Effector memory CD4-positive, alpha-beta T cell (primary cell): ENCODE measurements around the gene HNRNPC.

Experiments used
- DNase-seq, 3 donors: peaks; one replicate each; pipeline ENCODE4 v3.0.0-alpha.2; 2020
- H3K27ac ChIP-seq: 2 replicates; pipeline ENCODE4 v1.7.0; 2013; ENCODE audit warnings: mild to moderate bottlenecking, low read length, moderate library complexity; ENCODE audit not compliant: insufficient read depth, poor library complexity, severe bottlenecking
- H3K27me3 ChIP-seq: replicated peaks from 2 replicates; pipeline ENCODE4 v1.7.0; 2013; ENCODE audit warnings: mild to moderate bottlenecking, low read length; ENCODE audit not compliant: insufficient read depth, control insufficient read depth, poor library complexity, severe bottlenecking
- H3K36me3 ChIP-seq: 2 replicates; pipeline ENCODE4 v1.7.0; 2013; ENCODE audit warnings: mild to moderate bottlenecking, low read length, moderate library complexity; ENCODE audit not compliant: control insufficient read depth, insufficient read depth
- H3K4me1 ChIP-seq: 2 replicates; pipeline ENCODE4 v1.7.0; 2013; ENCODE audit warnings: low read length, mild to moderate bottlenecking; ENCODE audit not compliant: control insufficient read depth, insufficient read depth, poor library complexity, severe bottlenecking
- H3K4me3 ChIP-seq: 2 replicates; pipeline ENCODE4 v1.7.0; 2013; ENCODE audit warnings: low read length, low read depth, mild to moderate bottlenecking; ENCODE audit not compliant: insufficient read depth, poor library complexity, severe bottlenecking
- H3K9me3 ChIP-seq: 2 replicates; pipeline ENCODE4 v1.7.0; 2013; ENCODE audit warnings: mild to moderate bottlenecking, low read length, moderate library complexity; ENCODE audit not compliant: control insufficient read depth

Gene HNRNPC

GRCh38 chr14:21248739-21249411 is 20.4 kb downstream of the HNRNPC start:
- DNase-seq: no peak
- no peak overlapping the region for H3K27ac ChIP-seq
- no peaks in the 10 kb centered on the region for H3K9me3 ChIP-seq
- peaks cover 52% of the 10 kb centered on the region for H3K36me3 ChIP-seq
- no peak overlapping the region for H3K4me3 ChIP-seq
- H3K4me1 ChIP-seq: peaks cover 3% of the 10 kb centered on the region
- no peaks in the 10 kb centered on the region for H3K27me3 ChIP-seq

DNA sequence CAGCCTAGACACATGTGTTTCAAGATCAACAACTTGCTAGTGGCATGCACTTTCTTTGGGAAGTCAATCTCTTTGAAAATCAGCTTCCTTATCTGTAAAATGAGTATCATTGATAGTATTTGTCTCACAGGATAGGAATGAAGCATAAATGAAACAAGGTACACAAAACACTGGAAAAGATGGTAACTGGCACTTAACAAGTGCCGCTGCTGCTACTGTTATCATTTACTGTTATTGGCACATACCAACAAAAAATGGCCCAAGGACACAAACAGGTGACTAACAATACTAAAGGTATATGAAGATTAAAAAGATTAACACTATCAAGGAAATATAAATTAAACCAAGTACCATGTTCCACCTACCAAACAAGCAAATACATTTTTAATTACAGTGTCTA is 20.9 kb downstream of the HNRNPC start:
- Histone ChIP-seq H3K27ac (no peak overlapping the region), H3K36me3 (peaks cover 49% of the 10 kb centered on the region), H3K4me1 (peaks cover 2% of the 10 kb centered on the region), H3K9me3 (no peaks in the 10 kb centered on the region), H3K27me3 (no peaks in the 10 kb centered on the region), H3K4me3 (no peak overlapping the region)
- no peak for DNase-seq

GRCh38 chr14:21245813-21246212 is 23.4 kb downstream of the HNRNPC start:
- Histone ChIP-seq H3K27ac (no peak overlapping the region), H3K9me3 (no peaks in the 10 kb centered on the region), H3K36me3 (peaks cover 33% of the 10 kb centered on the region), H3K4me1 (peaks cover 5% of the 10 kb centered on the region), H3K27me3 (no peaks in the 10 kb centered on the region), H3K4me3 (no peak overlapping the region)
- no peak for DNase-seq

DNA sequence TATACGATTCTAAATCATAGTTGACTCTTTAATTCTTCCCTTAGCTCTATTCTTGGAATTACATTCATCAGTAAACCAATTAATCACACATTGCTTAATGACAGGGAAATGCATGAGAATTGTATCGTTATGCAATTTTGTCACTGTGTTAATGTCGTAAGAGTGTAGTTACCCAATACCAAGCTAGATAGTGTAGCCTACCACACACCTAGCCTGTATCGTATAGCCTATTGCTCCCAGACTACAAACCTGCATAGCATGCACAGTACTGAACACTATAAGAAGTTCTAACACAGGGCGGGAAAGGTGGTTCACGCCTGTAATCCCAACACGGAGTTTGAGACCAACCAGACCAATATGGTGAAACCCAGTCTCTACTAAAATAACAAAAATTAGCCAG is 24.7 kb downstream of the HNRNPC start:
- Histone ChIP-seq H3K27me3 (no peaks in the 10 kb centered on the region), H3K27ac (no peak overlapping the region), H3K4me1 (peaks cover 5% of the 10 kb centered on the region), H3K36me3 (peaks cover 27% of the 10 kb centered on the region), H3K9me3 (no peaks in the 10 kb centered on the region), H3K4me3 (no peak overlapping the region)
- DNase-seq: no peak

DNA sequence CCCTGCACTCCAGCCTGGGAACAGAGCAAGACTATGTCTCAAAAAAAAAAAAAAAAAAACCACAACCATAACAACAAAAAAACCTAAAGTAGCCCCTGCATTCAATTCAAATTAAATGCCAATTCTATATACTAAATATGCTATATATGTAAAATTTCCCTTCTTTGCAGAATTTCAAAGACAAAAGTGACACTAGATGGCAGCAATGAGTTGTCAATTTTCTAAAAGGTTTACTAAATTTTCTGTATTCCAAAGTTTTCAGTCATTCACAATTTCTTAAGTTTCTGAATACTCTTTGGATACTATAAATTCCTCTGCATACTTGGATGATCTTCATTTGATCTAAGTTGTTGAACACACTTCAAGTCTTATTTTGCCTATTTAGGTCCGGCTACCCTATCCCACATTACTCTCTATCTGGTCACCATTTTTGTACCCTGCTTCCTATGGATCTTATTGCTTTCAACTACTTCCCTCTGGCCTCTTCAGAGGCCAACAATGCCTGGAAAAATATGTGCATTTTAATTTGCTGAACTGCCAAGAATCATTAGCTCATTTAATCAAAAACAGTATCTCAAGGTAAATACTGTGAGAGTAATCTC is 27.9 kb downstream of the HNRNPC start:
- H3K9me3 ChIP-seq: no peaks in the 10 kb centered on the region
- H3K4me1 ChIP-seq: peaks cover 28% of the 10 kb centered on the region
- DNase-seq: no peak
- H3K4me3 ChIP-seq: no peak overlapping the region
- H3K36me3 ChIP-seq: peaks cover 17% of the 10 kb centered on the region
- no peaks in the 10 kb centered on the region for H3K27me3 ChIP-seq
- H3K27ac ChIP-seq: no peak overlapping the region

DNA sequence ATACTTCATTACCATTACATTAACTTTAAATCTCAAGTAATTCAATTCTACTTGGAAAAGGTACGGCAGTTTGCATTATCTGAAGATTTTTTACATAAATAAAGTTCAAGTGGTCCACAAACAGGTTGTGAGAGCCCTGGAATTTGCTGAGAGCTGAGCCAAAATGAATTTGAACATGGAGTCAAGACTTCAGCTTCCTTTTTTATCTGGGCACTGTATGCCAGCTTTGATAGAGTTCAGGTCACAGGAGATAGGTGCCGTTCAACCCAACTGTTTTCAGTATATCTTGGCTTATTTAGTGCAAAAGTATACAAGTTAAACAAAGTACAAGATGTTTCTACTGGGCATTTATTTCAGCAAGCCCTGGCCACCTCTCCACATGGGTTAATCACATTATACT is 28.8 kb downstream of the HNRNPC start:
- peaks cover 28% of the 10 kb centered on the region for H3K4me1 ChIP-seq
- H3K27me3 ChIP-seq: no peaks in the 10 kb centered on the region
- no peak overlapping the region for H3K4me3 ChIP-seq
- H3K9me3 ChIP-seq: no peaks in the 10 kb centered on the region
- DNase-seq: no peak
- no peak overlapping the region for H3K27ac ChIP-seq
- peaks cover 18% of the 10 kb centered on the region for H3K36me3 ChIP-seq

DNA sequence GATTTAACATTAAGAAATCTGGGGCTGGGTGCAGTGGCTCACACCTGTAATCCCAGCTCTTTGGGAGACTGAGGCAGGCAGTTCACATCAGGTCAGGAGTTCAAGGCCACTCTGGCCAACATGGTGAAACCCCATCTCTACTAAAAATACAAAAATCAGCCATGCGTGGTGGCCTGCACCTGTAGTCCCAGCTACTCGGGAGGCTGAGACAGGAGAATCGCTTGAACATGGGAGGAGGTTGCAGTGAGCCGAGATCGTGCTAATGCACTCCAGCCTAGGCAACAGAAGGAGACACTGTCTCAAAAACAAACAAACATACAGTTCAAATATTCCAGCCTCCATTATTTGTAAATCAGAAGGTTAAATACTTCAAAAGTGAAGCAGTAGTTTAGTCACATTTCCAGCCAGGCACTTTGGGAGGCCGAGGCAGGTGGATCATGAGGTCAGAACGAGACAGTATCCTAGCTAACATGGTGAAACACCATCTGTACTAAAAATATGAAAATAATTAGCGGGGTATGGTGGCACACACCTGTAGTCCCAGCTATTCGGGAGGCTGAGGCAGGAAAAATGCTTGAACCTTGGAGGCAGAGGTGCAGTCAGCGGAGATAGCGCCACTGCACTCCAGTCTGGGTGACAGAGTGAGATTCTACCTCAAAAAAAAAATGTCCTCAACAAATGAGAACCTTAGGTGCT is 30.3 kb downstream of the HNRNPC start:
- H3K27ac ChIP-seq: no peak overlapping the region
- H3K36me3 ChIP-seq: peaks cover 23% of the 10 kb centered on the region
- peaks cover 28% of the 10 kb centered on the region for H3K4me1 ChIP-seq
- no peaks in the 10 kb centered on the region for H3K9me3 ChIP-seq
- H3K27me3 ChIP-seq: no peaks in the 10 kb centered on the region
- no peak overlapping the region for H3K4me3 ChIP-seq
- no peak for DNase-seq

DNA sequence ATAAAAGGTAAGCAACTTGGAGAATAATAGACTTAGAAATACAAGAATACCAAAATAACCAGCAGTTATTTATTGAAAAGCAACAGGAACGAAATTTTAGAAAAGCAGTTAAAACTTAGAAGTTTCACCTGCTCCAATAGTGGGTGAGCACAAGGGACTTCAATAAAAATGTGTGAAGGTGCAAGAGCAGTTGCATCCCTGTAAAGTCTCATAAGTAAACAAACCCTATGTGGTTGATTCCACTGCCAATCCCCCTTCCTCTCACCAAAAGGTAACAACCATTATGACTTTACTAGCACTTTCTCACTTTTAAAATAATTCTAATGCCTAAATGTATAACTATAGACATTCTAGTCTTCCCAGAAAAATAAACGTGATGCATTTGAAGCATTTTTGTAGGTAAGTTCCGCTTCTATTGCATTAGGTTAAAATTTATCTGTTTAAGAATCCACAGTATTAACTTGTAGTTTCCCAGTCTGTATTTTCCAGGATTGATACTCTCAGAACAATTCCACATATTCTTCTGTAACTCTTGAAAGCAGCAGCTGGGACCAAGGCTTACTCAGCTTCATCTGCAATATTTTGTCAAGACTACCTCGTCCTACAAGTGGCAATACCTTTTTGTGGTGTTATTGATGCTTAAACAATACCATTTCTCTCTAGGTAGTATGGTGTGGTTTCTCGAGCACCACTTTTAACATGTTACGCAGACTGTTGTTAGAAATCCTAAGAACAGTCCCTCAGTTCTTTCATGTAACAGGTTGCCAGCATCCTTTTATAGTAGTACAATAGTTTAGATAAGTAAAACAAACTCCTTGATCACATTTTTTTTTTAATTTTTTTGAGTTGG is 32.1 kb downstream of the HNRNPC start:
- Histone ChIP-seq H3K4me3 (no peak overlapping the region), H3K9me3 (no peaks in the 10 kb centered on the region), H3K4me1 (peaks cover 29% of the 10 kb centered on the region), H3K27me3 (no peaks in the 10 kb centered on the region), H3K27ac (no peak overlapping the region), H3K36me3 (peaks cover 35% of the 10 kb centered on the region)
- DNase-seq: no peak

GRCh38 chr14:21234112-21234511 is 35.1 kb downstream of the HNRNPC start:
- H3K36me3 ChIP-seq: peaks cover 45% of the 10 kb centered on the region
- no peaks in the 10 kb centered on the region for H3K9me3 ChIP-seq
- DNase-seq: no peak
- H3K4me1 ChIP-seq: peaks cover 40% of the 10 kb centered on the region
- H3K27me3 ChIP-seq: no peaks in the 10 kb centered on the region
- no peak overlapping the region for H3K4me3 ChIP-seq
- H3K27ac ChIP-seq: no peak overlapping the region
